Measurements from ENCODE around the gene ACAD10.

GRCh38 chr12:111748151-111748672, 62.4 kb downstream of the ACAD10 start:
- TF ChIP-seq CTCF (IDR thresholded peaks at IDR 0.05; ENCODE audit: low read depth, low read length, poor library complexity, severe bottlenecking) (no peak), EZH2phosphoT487 (IDR thresholded peaks at IDR 0.05; ENCODE audit: borderline replicate concordance, low read length) (no peak)

Data from DOHH2 (cell line).